Stimulated activated CD4-positive, alpha-beta T cell treated with anti-CD3 and anti-CD28 coated beads, Interleukin-2, amount 100 ng/mL, for 24 hours (primary cell): ENCODE results near the gene ANKRD13D.

ENCODE experiments used
- DNase-seq, 2 donors: peaks; one replicate each; pipeline ENCODE4 v3.0.0-alpha.2; 2020

Gene ANKRD13D

GRCh38 chr11:67287355-67288197, 1.5 kb upstream of the ANKRD13D start:
- no peak for DNase-seq

DNA sequence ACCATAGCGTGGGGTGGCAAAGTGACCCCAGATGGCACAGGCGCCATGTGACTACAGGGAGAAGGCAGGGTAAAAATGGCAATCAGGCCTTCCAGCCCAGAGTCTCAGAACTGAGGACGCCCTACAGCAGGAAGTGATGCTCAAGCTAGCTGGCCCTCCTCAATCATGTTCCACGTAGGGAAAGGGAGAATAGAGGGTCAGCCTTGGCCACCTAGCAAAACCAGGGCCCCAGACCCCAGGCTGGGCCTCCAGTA, 978 bp upstream of the ANKRD13D start:
- no peak for DNase-seq

- peak; percentile 87 to 90 for DNase-seq
Measured at GRCh38 chr11:67288452-67289225, 464 bp upstream of the ANKRD13D start.

GRCh38 chr11:67289651-67290479, 762 bp downstream of the ANKRD13D start:
- no peak for DNase-seq

- no peak for DNase-seq
Measured at GRCh38 chr11:67290801-67291200, 1.7 kb downstream of the ANKRD13D start.

DNA sequence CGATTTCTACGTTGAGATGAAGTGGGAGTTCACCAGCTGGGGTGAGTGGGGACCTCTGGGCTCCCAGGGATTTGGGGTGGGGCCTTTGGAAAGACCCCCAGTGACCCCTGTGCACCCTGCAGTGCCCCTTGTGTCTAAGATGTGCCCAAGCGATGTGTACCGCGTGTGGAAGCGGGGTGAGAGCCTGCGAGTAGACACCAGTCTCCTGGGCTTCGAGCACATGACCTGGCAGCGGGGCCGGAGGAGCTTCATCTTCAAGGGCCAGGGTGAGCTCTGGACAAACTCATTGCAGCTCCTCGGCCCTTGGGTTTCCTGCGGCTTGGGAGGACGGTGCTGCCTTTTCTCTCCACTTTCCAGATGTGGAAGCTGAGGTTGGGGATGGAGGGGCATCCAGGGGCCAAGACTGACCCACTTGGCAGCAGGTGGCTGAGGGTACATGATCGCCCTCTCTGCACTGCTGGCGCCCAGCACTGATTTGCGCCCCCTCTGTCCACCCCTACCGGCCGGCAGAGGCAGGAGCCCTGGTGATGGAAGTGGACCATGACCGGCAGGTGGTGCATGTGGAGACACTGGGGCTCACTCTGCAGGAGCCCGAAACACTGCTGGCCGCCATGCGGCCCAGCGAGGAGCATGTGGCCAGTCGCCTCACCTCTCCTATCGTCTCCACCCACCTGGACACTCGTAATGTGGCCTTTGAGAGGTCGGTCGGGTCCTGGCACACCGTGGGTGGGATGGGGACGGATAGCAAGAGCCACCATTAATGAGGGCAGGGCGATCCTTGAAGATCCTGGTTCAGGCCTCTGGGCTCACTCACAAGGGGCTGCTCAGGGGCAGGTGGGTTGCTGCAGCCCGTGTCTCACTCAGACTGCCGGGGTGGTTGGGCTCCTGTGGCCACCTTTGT, 2.6 kb downstream of the ANKRD13D start:
- no peak for DNase-seq

GRCh38 chr11:67292671-67293070, 3.6 kb downstream of the ANKRD13D start:
- DNase-seq = no peak

- no peak for DNase-seq
Measured at GRCh38 chr11:67293090-67293489, 4.0 kb downstream of the ANKRD13D start.

- DNase-seq = no peak
Measured at GRCh38 chr11:67295846-67296245, 6.7 kb downstream of the ANKRD13D start.

DNA sequence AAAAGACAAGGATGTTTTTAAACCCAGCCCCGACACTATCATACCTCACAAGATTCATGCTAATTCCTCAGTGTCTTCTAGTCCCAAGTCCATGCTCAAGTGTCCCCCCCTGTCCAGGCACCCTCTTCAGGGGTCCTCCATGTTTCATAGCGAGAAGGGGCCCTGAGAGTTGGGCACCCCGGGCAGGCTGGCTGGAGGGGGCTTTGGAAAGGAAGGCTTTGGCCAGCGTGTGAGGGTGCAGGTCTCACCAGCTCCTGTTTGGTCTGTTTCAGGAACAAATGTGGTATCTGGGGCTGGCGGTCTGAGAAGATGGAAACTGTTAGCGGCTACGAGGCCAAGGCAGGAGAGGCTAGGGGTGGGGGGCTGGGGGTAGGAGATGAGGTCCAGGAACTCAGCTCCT, 9.7 kb downstream of the ANKRD13D start:
- DNase-seq = no peak

DNA sequence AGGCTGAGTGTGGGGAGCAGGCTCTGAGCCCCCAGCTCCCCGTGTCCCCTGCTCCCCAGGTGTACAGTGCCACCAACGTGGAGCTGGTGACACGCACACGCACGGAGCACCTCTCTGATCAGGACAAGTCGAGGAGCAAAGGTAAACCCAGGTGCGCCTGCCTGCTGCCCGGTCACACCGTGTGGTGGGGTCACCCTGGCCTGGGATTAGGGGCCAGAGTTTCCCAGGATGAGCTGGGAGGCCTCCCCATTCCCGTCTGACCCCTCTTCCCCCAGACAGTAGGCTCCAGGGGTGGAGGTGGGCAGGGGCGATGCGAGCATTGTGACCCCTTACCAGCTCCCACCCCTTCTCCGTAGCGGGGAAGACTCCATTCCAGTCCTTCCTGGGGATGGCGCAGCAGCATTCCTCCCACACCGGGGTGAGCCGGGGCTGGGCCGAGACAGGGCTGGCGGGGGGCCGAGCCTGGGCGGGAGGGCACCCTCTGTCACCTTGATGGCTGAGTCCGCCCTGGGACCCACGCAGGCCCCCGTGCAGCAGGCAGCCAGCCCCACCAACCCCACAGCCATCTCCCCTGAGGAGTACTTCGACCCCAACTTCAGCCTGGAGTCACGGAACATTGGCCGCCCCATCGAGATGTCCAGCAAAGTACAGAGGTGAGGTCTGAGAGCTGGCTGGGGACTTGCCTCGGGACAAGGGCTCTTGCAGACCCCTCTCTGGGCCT, 10.5 kb downstream of the ANKRD13D start:
- no peak for DNase-seq

GRCh38 chr11:67300256-67300755, 11.2 kb downstream of the ANKRD13D start:
- no peak for DNase-seq

- DNase-seq = no peak
Measured at GRCh38 chr11:67300756-67301312, 11.7 kb downstream of the ANKRD13D start.

DNA sequence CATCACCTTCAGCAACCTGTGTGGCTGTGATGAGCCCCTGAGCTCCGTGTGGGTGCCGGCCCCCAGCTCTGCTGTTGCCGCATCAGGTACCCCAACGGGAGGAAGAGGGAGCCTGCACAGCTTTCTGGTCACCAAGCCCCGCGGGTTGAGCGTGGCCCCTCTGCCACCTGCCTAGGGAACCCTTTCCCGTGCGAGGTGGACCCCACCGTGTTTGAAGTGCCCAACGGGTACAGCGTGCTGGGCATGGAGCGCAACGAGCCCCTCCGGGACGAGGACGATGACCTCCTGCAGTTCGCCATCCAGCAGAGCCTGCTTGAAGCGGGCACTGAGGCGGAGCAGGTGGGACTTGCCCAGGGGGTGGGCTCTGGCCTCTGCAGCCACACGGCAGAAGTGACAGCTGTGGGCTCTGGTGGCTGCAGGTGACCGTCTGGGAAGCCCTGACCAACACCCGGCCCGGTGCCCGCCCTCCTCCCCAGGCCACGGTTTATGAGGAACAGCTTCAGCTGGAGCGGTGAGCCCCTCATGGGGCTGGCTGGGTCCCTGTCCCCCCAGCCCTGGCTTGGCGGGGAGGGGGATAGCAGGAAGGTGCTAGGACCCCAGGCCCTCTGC, 12.3 kb downstream of the ANKRD13D start:
- DNase-seq = no peak

DNA sequence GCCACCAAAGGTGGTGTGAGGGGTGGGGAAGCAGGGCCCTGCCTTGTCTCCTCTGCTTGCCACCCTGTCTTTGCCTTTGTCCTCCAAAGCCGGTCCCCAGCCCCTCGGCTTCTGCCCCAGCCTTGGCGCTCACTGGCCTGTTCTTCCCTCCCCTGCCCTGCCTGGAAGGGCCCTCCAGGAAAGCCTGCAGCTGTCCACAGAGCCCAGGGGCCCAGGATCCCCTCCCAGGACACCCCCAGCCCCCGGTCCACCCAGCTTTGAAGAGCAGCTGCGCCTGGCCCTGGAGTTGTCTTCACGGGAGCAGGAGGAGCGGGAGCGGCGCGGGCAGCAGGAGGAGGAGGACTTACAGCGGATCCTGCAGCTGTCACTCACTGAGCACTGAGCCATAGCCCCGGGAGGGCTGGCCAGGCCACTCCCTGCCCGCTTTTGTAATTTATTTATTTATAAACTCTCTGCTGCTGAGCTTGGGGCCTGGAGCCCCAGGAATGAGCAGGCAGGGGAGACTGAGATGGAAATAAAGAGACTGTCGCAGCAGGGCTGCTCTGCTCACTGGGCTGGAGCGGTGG, 12.9 kb downstream of the ANKRD13D start:
- DNase-seq = no peak

DNA sequence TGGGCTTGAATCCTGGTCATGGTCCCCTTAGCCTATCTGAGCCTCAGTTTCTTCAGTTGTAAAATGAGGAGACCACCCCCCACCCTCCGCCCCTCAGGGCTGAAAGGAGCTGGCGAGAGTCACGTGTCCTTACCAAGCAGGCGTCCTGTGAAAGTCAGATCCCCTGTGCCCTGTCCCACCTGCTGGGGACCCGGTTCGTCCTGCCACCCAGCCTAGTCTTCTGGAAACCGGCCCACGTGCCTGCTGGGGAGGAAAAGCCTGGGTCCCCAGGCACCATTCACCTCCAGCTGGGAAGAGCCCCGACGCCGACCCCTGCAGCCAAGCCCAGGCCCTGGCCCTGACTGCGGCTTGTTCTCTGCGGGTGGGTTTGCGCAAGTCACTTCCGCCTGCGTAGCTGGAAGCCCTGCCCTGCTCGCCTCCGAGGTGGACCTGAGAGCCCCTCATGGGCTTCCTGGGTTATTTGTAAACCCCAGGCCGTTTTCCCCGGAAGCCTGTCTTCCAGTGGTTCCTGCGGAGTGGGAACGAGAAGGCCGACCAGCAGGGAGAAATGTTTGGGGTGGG, 13.5 kb downstream of the ANKRD13D start:
- no peak for DNase-seq

GRCh38 chr11:67303132-67303834, 14.2 kb downstream of the ANKRD13D start, which contains the start of gene SSH3:
Gene SSH3, plus strand, starts transcription at chr11:67303530. Its CDS starts 96 bp downstream, at chr11:67303626.
- DNase-seq = peak in 1 of 2 donors; percentile 61

DNA sequence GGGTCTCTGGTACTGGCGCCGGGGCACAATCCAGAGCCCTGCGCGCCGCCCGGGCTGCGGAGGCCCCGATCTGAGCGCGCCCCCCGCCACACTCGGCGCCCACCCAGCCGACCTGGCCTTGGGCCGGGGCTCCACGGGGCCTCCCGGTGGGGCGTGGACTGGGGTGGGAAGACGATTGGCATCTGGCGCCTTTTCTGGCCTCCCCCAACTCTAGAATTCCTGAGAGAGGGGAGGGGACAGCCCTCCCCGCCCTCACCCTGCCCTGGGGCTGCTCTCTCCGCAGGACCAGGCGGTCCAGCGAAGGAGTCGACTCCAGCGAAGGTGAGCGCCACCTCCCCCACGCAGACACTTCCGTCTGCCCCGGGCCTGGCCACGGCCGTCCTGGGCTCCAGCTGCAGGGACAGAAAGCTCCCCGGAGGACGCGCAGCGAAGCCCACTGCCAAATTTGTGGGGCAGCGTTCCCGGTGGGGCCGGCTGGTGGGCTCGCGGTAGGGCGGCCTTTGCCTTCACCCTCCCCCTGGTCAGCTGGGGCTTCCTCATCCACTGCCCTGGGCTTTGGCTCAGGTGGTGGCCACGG, 14.8 kb downstream of the ANKRD13D start:
- peak in 1 of 2 donors; percentile 33 for DNase-seq
